ENCODE measurements around the gene DUS2. TPM values are rescaled to one million over a fixed set of nuclear protein-coding genes. Genes with fewer than 3 reads are reported as not detected.

The DUS2 gene
- total RNA-seq, 1 experiment from 2014 or later: 33.6 TPM

GRCh38 chr16:68075980-68076379 is 52.9 kb downstream of the DUS2 start:
- ChIA-PET CTCF (no interaction called here), POLR2A (no interaction called here)
- peaks cover 8% of the 10 kb centered on the region for H3K36me3 ChIP-seq (ENCODE audit: control insufficient read depth, insufficient read depth, low read length)
- Mint-ChIP-seq H3K27ac (ENCODE audit: unreplicated experiment) (no peak overlapping the region), H3K4me1 (ENCODE audit: low read depth, unreplicated experiment) (peaks cover 10% of the 10 kb centered on the region), H3K36me3 (ENCODE audit: insufficient read depth, unreplicated experiment) (peaks cover 31% of the 10 kb centered on the region), H3K4me3 (ENCODE audit: unreplicated experiment) (no peak overlapping the region), H3K27me3 (ENCODE audit: insufficient read depth, unreplicated experiment) (no peaks in the 10 kb centered on the region), H3K9me3 (ENCODE audit: unreplicated experiment) (no peaks in the 10 kb centered on the region)
- no peaks in the 10 kb centered on the region for H3K9me3 ChIP-seq
- H3K4me3 ChIP-seq (ENCODE audit: low read depth, low read length): no peak overlapping the region
- H3K4me1 ChIP-seq: peaks cover 22% of the 10 kb centered on the region
- H3K27me3 ChIP-seq (replicated peaks; ENCODE audit: control insufficient read depth, insufficient read depth, low read length): no peaks in the 10 kb centered on the region
- BruUV-seq (replicated peaks): no TSS peak
- TF ChIP-seq, protein P1, sequence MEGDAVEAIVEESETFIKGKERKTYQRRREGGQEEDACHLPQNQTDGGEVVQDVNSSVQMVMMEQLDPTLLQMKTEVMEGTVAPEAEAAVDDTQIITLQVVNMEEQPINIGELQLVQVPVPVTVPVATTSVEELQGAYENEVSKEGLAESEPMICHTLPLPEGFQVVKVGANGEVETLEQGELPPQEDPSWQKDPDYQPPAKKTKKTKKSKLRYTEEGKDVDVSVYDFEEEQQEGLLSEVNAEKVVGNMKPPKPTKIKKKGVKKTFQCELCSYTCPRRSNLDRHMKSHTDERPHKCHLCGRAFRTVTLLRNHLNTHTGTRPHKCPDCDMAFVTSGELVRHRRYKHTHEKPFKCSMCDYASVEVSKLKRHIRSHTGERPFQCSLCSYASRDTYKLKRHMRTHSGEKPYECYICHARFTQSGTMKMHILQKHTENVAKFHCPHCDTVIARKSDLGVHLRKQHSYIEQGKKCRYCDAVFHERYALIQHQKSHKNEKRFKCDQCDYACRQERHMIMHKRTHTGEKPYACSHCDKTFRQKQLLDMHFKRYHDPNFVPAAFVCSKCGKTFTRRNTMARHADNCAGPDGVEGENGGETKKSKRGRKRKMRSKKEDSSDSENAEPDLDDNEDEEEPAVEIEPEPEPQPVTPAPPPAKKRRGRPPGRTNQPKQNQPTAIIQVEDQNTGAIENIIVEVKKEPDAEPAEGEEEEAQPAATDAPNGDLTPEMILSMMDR (IDR thresholded peaks at IDR 0.05; ENCODE audit: insufficient read depth in 1 of 2, low read depth in 1 of 2, low read length in 1 of 2, severe bottlenecking in 1 of 2, unreplicated experiment in 1 of 2): no peak
- intact Hi-C loops (cut with micrococcal nuclease; ENCODE audit: unreplicated experiment): no loop called here
- DNase-seq: no peak

- intact Hi-C loops (cut with micrococcal nuclease; ENCODE audit: unreplicated experiment): no loop called here
- ChIA-PET CTCF (no interaction called here), POLR2A (no interaction called here)
- H3K4me3 Mint-ChIP-seq (ENCODE audit: unreplicated experiment): no peak overlapping the region
- H3K27me3 Mint-ChIP-seq (ENCODE audit: insufficient read depth, unreplicated experiment): no peaks in the 10 kb centered on the region
- H3K9me3 ChIP-seq: no peaks in the 10 kb centered on the region
- H3K9me3 Mint-ChIP-seq (ENCODE audit: unreplicated experiment): no peaks in the 10 kb centered on the region
- peaks cover 22% of the 10 kb centered on the region for H3K4me1 ChIP-seq
- H3K36me3 ChIP-seq (ENCODE audit: control insufficient read depth, insufficient read depth, low read length): peaks cover 8% of the 10 kb centered on the region
- H3K4me3 ChIP-seq (ENCODE audit: low read depth, low read length): no peak overlapping the region
- no peak overlapping the region for H3K27ac Mint-ChIP-seq (ENCODE audit: unreplicated experiment)
- no peak for DNase-seq
- peaks cover 10% of the 10 kb centered on the region for H3K4me1 Mint-ChIP-seq (ENCODE audit: low read depth, unreplicated experiment)
- TF ChIP-seq, protein P1 (IDR thresholded peaks at IDR 0.05; ENCODE audit: insufficient read depth in 1 of 2, low read depth in 1 of 2, low read length in 1 of 2, severe bottlenecking in 1 of 2, unreplicated experiment in 1 of 2): no peak
- BruUV-seq (replicated peaks): no TSS peak
- H3K27me3 ChIP-seq (replicated peaks; ENCODE audit: control insufficient read depth, insufficient read depth, low read length): no peaks in the 10 kb centered on the region
- H3K36me3 Mint-ChIP-seq (ENCODE audit: insufficient read depth, unreplicated experiment): peaks cover 26% of the 10 kb centered on the region
Observed at GRCh38 chr16:68076560-68076959, 53.5 kb downstream of the DUS2 start.

DNA sequence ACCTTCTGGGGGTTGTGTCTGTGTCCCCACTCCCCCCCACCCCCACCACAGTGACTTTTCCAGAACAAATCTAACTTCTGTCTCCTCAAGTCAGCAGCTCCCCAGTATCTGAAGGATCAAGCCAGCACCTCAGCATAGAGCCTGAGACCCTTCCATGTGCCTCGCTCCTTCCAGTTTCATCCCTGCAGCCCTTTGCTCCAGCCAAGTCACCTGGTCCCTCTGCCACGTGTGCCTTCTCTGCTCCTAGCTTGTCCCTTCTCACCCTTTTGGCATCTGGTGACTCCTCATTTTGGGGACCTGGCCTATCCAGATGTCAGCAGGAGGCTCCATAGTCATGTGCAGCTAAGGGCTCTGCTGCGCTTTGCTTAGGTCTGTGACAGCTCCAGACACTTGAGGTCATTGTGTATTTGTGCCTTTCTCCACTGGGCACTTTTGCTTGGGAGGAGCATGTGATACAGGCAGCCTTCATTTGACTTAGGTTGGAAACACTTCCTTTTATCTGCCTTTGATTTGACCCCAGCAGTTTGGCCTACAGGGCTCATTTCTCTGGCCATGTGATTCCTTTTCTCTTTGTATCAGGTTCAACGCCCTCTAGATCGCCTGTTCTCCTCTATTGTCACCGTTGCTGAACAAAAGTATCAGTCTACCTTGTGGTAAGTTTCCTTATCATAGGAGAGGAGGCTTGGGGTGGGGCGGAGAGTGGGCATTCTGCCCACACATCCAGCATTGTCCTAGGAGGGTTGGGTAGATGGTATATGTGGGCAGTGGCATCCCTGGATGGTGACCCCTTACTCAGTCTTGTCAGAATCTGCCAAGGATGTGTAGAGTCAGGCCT is 55.0 kb downstream of the DUS2 start:
- TF ChIP-seq, protein P1 (IDR thresholded peaks at IDR 0.05; ENCODE audit: insufficient read depth in 1 of 2, low read depth in 1 of 2, low read length in 1 of 2, severe bottlenecking in 1 of 2, unreplicated experiment in 1 of 2): no peak
- Mint-ChIP-seq H3K27ac (ENCODE audit: unreplicated experiment) (no peak overlapping the region), H3K4me3 (ENCODE audit: unreplicated experiment) (no peak overlapping the region), H3K9me3 (ENCODE audit: unreplicated experiment) (no peaks in the 10 kb centered on the region), H3K4me1 (ENCODE audit: low read depth, unreplicated experiment) (peaks cover 10% of the 10 kb centered on the region), H3K27me3 (ENCODE audit: insufficient read depth, unreplicated experiment) (no peaks in the 10 kb centered on the region), H3K36me3 (ENCODE audit: insufficient read depth, unreplicated experiment) (peaks cover 34% of the 10 kb centered on the region)
- no peaks in the 10 kb centered on the region for H3K9me3 ChIP-seq
- peaks cover 23% of the 10 kb centered on the region for H3K4me1 ChIP-seq
- BruUV-seq (replicated peaks): no TSS peak
- ChIA-PET POLR2A (no interaction called here), CTCF (no interaction called here)
- H3K27me3 ChIP-seq (replicated peaks; ENCODE audit: control insufficient read depth, insufficient read depth, low read length): no peaks in the 10 kb centered on the region
- intact Hi-C loops (cut with micrococcal nuclease; ENCODE audit: unreplicated experiment): no loop called here
- H3K36me3 ChIP-seq (ENCODE audit: control insufficient read depth, insufficient read depth, low read length): peaks cover 8% of the 10 kb centered on the region
- no peak overlapping the region for H3K4me3 ChIP-seq (ENCODE audit: low read depth, low read length)
- DNase-seq: no peak

Data from Caco-2 (cell line).